Measurements from ENCODE around the gene AP3D1.

Gene AP3D1

DNA sequence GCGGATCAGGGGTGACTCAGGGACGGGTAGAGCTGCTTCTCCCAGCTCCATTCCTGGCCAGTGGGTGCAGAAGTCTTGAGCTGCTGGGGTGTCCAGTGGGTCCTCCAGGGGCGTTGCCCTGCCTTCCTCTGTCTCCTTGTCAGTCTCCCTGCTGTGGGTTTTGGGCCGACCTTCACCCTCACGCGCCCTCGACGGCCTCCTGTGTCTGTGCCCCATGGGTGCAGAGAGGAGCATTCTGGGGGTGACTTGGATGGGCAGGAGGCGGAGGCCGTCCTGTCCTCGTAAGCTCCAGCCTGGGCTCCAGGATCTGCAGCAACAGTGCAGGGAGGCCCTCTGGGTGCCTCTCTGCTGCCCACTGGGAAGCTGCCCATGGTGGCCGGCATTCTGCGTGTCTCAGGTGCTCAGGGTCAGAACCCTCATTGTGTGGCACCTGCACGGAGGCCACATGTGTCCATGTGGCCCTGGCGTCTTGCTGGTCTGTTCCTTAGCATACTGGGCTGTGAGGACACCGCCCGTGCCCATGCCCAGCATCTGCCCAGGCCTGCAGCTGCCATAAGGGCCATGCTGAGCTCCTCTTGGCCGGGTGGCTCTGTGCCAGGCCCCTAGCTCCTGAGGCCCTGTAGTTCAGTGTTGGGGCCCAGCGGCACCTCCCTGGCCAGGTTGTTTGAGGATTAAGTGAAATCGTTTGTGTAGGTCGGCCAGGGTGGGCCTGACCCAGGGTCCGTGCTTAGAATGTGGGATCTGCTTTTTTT is 29.7 kb upstream of the AP3D1 start:
- DNase-seq = no peak

- DNase-seq = no peak
Observed at GRCh38 chr19:2180114-2180513, 28.7 kb upstream of the AP3D1 start.

DNA sequence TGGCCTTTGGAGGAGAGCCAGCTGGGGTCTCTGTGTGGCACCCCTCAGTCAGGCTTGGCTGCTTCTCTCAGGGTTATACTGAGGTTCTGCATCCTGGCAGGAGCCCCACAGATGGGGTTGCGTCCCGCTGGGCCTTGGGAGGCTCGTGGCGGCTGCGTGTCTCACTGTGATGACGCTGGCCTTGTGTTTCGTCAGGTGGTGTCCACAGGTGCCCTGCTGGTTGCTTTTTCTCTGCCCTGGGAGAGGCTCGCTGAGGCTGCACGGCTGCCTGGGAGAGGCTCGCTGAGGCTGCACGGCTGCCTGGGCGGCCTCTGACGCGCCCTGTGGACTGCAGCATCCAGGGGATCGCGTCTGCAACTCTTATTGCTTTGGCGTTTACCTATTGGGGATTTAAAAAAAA is 27.7 kb upstream of the AP3D1 start:
- DNase-seq = no peak

DNA sequence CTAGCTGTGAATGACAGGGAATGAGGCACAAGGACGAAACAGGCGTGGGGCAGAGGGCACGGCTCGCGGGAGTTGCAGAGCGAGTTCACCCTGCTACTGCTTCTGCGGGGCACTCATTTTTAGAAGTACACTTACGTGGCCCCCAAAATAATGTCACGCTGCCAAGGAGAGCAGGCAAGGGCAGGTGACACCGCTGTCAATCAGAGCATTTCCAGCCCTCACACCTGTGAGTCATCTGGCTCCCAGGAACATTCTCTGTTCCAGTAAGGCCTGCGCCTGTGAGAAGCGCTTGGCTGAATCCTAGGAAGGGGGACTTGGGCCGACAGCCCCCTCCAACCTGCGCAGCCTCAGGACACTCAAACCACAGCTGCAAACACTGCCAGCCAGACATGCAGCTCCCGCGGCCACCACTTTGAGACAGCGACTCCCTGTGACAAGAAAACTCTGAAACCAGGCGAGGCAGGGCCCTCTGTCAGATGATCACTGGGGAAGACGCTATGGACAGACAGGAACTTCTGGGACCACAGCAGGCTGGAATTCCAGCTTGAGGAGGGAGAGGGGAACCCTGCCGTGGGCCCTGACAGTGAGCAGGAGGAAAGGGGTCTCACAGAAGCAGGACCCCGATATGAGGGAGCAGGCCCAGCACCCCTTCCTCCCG is 25.1 kb upstream of the AP3D1 start:
- DNase-seq = no peak

GRCh38 chr19:2175742-2176141 is 24.4 kb upstream of the AP3D1 start:
- DNase-seq = no peak

DNA sequence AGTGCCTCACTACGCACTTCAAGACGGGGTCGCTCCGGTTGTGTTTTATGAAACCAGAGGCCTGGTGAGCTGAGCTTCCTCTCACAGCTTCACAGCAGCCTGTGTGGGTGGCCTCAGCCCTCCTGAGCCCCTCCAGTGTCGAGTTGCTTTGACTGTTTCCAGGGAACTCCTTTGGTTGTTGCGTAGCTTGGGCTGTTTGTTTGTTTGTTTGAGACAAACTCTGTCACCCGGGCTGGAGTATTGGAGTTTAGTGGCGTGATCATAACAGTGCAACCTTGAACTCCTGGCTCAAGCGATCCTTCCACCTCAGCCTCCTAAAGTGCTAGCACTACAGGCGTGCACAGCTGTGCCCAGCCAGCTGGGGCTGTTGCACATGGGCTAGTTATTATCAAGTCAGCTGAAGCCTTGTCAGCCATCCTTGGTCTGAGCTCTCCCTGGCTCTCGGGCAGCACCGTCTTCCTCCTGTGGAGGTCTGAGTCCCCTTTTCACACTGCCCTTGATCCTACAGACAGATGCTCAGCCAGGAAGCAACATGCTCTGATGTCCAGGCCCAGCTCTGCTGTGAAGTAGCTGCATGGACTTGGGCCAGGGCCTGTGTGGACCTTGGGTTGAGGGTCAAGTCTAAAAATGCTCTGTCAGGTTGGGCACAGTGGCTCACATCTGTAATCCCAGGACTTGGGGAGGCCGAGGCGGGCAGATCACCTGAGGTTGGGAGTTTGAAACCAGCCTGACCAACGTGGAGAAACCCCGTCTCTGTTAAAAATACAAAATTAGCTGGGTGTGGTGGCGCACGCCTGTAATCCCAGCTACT is 22.6 kb upstream of the AP3D1 start:
- no peak for DNase-seq

DNA sequence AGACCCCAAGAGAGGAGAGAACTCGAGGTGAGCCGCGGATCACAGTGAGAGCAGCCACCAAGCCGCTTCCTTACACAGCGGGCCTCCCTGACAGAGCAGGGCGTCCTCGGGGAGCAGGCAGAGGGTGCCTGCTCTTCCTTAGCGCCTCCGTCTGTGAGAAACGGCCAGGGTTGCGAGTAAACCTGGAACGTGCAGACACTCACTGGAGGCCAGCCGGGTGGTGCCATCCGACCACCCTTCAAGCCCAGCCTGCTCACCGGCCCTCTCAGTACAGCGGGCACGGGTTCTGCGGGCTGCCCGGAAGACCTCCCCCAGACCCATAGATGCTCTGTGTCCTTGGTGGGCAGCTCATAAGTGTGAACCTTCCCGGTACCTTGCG is 22.0 kb upstream of the AP3D1 start:
- DNase-seq = no peak

GRCh38 chr19:2171349-2172145 is 20.2 kb upstream of the AP3D1 start:
- DNase-seq = peak; percentile 63

DNA sequence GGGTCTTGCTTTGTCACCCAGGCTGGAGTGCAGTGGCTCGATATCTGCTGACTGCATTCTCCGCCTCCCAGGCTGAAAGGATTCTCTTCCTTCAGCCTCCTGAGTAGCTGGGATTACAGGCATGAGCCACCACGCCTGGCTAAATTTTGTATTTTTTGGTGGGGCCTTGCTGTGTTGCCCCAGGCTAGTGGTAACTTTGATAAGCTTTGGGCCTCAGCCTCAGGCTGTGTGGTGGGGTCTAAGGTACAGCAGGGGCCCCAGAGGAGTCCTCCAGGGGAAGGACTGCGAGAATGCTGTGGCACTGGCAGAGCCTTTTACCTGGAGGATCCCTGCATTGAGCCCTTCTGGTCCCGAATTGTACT is 19.6 kb upstream of the AP3D1 start:
- DNase-seq = no peak

DNA sequence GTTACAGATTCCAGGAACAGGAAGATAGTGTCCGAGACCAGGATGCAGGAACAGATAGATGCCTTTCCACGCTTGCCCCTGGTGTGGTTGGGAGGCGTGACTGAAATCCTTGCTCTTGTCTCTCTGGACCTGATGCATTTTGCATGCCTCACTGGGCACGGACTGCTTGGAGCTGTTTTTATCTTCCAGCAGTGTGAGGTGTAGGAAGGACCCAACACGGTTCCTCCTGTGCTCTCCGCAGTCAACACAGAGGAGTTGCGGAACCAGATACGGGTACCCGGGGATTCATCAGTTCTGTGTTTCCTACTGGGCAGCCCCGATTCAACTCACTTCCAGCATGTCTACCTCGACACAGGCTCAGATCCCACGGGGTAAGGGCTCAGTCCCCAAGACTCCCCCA is 18.9 kb upstream of the AP3D1 start:
- no peak for DNase-seq

GRCh38 chr19:2168619-2169424 is 17.5 kb upstream of the AP3D1 start:
- peak; percentile 79 for DNase-seq

DNA sequence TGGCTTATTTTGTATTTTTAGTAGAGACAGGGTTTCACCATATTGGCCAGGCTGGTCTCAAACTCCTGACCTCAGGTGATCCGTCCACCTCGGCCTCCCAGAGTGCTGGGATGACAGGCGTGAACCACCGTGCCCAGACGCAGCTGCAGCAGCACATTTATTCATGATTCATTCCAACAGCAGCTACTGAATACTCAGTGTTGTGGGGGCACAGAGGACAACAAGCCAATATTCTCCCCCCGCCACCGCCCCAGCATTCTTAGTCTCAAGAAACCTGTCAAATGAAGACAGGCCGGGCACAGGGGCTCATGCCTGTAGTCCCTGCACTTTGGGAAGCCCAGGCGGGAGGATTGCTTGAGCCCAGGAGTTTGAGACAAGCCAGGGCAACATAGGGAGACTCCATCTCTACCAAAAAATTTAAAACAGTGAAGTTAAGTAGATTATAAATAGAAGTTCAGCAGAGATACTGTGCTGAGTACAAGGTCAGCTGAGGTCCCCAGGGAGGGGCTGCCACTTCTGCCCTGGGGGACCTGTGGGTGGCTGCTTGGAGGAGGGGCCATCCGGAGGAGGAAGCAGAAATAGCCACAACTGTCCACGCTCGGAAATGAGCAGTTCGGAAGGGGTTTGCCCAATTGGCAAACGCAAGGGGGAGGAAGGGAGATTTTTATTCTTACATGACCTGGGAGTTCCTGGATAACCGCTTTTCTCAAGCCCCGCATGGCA is 16.7 kb upstream of the AP3D1 start:
- DNase-seq = no peak

- DNase-seq = no peak
Observed at GRCh38 chr19:2166741-2167738, 15.7 kb upstream of the AP3D1 start.

DNA sequence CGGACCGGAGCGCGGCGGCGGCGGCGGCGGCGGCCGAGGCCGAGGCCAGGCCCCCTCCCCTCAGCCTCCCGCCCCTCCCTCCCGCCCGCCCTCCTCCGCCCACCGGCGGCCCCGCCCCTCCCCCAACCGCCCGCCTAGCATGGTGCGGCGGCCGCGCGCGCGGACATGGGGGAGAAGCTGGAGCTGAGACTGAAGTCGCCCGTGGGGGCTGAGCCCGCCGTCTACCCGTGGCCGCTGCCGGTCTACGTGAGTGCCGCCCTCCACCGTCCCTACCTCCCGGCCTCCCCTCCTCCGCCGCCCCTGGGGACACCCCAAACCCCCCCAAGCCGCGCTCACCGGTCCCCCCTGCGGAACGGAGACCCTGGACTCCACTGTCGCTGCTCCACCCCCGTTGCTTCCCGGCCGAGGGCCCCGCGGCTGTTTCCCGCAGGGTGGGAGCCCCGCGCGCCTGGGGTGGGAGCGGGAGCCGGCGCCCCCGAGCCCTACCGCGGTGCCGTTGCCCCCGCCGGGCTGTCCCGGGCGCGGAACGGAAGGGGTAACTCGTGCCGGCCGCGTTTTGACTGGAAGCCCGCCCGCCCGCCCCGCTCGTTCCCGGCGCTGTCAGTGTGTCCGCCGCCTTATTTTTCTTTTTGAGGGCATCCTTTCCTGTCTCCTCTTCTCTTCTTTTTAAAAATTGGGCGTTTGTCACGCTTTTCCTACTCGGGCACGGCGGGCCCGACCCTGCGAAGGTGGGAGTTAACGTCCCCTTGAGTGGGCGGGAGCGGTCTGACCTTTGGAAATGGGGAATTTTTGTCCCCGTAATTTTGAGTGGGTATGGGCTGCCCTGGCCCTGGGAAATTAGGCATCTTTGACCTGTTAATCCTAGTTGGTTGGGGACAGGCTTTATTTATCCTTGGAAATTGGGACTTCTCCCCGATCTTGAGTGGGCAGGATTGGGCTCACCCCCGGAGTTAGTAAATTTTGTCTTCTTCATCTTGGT is 12.9 kb upstream of the AP3D1 start:
- DNase-seq = peak; percentile 36

DNA sequence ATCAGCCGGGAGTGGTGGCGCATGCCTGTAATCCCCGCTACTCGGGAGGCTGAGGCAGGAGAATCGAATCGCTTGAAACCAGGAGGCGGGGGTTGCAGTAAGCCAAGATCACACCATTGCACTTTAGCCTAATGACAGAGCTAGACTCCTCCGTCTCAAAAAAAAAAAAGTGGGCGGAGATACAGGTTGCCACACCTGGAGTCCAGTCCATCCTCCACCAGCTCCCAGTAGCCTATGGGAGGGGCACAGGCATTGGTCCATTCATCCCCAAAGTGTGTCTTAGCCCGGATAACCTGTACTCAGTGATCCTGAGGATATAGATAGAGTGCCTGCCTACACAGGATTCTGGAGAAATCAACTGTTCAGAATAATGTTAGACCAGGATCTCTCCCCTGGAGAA is 9.0 kb upstream of the AP3D1 start:
- no peak for DNase-seq

DNA sequence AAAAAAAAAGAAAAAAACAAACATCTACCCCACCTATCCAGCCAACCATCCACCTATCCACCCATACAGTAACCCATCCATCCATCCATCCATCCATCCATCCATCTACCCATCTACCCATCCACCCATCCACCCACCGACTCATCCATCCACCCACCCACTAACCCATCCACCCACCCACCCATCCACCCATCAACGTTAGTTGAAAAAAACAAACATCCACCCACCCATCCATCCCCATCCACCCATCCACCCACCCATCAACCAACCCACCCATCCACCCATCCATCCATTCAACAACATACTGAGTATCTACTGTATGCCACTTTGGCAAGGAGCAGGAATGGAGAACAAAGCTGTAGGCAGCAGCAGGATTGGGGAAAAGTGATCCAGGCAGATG is 6.1 kb upstream of the AP3D1 start:
- no peak for DNase-seq

DNA sequence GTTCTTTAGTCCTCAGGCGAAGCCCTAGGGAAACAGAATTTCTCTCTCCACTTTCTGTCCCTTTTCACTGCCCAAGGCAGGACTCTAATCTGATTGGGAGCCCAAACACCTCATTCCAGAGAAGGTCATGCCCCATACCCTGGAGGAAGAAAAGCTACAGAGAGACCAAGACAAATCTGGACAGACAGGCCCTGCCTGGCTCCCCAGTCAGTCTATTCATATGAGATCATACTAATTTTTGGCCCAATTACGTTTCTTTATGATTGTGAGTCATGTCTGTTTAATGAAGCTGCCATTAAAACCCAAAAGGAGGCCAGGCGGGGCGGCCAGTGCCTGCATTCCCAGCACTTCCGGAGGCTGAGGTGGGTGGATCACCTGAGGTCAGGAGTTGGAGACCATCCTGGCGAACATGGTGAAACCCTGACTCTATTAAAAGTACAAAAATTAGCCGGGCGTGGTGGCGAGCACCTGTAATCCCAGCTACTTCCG is 3.3 kb upstream of the AP3D1 start:
- no peak for DNase-seq

DNA sequence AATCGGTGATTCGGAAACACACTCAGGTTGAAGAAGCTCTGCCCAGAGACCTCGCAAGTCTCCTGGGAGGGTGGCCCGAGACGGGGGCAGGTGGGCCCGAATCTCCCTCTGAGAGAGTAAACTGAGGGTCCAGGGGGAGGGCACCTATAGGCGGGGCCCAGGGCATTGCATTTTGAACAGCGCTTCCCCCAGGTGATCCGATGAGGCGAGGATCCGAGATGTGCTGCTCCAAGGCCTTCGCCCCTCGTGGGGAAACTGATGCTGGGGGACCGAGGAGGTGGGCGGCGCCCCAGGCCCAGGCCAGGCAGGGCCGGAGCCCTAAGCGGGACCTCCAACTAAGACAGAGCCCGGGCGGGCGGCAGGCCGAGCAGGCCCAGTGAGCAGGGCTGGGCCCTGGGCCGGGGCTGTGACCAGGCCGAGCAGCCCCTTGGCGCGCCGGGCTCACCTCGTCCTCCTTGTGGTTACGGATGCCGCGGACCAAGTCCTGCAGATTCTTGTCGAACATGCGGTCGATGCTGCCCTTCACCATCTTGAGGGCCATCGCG is 500 bp downstream of the AP3D1 start:
- no peak for DNase-seq

Measured in activated CD4-positive, alpha-beta T cell treated with anti-CD3 and anti-CD28 coated beads, Interleukin-2, Interleukin-6, amounts not matched to agents 100 ng/mL and 50 ng/mL, durations not matched to agents 16 hours and 8 hours (primary cell).